Adrenal gland (tissue), 12 donors: ENCODE measurements around the gene LPIN1. TPM values are rescaled to one million over a fixed set of nuclear protein-coding genes. Genes with fewer than 3 reads are reported as not detected.

Source experiments
- DNase-seq, 7 donors: peaks; one replicate each; pipeline ENCODE4 v3.0.0-alpha.2; 2019 to 2020
- H3K27ac ChIP-seq, 5 donors: fragments of 200-600 bp; sonication (generic) in 4 of 5; 1 replicate in 3 of 5; 2 replicates in 2 of 5; pipeline versions ENCODE4 v1.5.1 to v1.8.0; 2016 to 2020; ENCODE audit warnings: mild to moderate bottlenecking in 1 of 5
- H3K27me3 ChIP-seq: fragments of 200-600 bp; 2 replicates; pipeline ENCODE4 v1.8.0; 2021
- H3K36me3 ChIP-seq, 2 donors: fragments of 200-600 bp; replicated peaks in 1 of 2; 1 replicate in 1 of 2; 2 replicates in 1 of 2; pipeline versions ENCODE4 v1.5.1 to v1.8.0; 2018 to 2022
- H3K4me1 ChIP-seq, 2 donors: fragments of 200-600 bp; replicated peaks in 1 of 2; 1 replicate in 1 of 2; 2 replicates in 1 of 2; pipeline versions ENCODE4 v1.5.1 to v1.8.0; 2018 to 2021
- H3K4me3 ChIP-seq, 4 donors: fragments of 200-600 bp; sonication (generic) in 3 of 4; one replicate each; pipeline ENCODE4 v1.5.1; 2016 to 2018
- H3K9me3 ChIP-seq, 3 donors: fragments of 200-600 bp; sonication (generic) in 1 of 3; replicated peaks in 1 of 3; 1 replicate in 2 of 3; 2 replicates in 1 of 3; pipeline versions ENCODE4 v1.5.1 to v1.8.0; 2016 to 2021
- POLR2A ChIP-seq, 2 donors: fragments of 450-650 bp; IDR thresholded peaks; one replicate each; pipeline ENCODE4 v1.6.1; 2017; ENCODE audit warnings: antibody characterized with exemption in 2 of 2, mild to moderate bottlenecking in 2 of 2, moderate library complexity in 1 of 2
- WGBS, 4 donors: extraction: QIAGEN DNeasy Blood & Tissue Kit in 2 of 4; methylation state at CpG; one replicate each; pipeline versions ENCODE4 v1.1.5 to v1.1.7; 2013 to 2017; 5-methylcytosine and 5-hydroxymethylcytosine counted together
- intact Hi-C, 2 donors: fragments of 100-400 bp; cut with DNase I; formaldehyde crosslinking; loops; one replicate each; pipeline versions ENCODE4 v1.14.1 to v1.15.0; 2022 to 2023
- polyA plus RNA-seq, 3 donors: library from polyadenylated mRNA; stranded (reverse); fragments of 200-250 nt in 2 of 3; fragments of 350-450 nt in 1 of 3; fragmentation: Illumina TruSeq in 1 of 3; extraction: RNeasy Lipid Tissue Mini Kit (QIAGEN cat#74804) in 1 of 3; gene quantifications; one replicate each; pipeline ENCODE4 v1.2.3, GENCODE V29; 2013 to 2014
- total RNA-seq, 9 donors: library from RNA; depleted of rRNA in 4 of 9; stranded (reverse); fragments of >200 nt in 4 of 9; fragments of 120-200 nt in 1 of 9; fragmentation: NEBNext Ultra II Directional in 1 of 9; extraction: Animal tissue kit (Norgen Biotek cat#: 25700) in 1 of 9; gene quantifications; one replicate each; pipeline versions ENCODE4 v1.1.0 to v1.2.4, GENCODE V29; 2013 to 2023
- TF ChIP-seq, protein P1 (sequence below), 6 experiments: fragments of 450-650 bp in 4 of 6; fragments of 200-600 bp in 2 of 6; sonication (generic) in 1 of 6; IDR thresholded peaks; 1 replicate in 5 of 6; 2 replicates in 1 of 6; pipeline versions ENCODE4 v1.5.1 to v1.8.0; 2016 to 2021; ENCODE audit warnings: antibody characterized with exemption in 6 of 6, mild to moderate bottlenecking in 2 of 6, moderate library complexity in 1 of 6
- donor health status: healthy with polysubstance abuse.
- donor health status: Bipolar disorder and iron deficiency.
- donor health status: DM: yes; HTN: yes; CAD: no.
- donor health status: DM: no; HTN: no; CAD: no.
- donor health status: DM: no; HTN: no; CAD: no.
- donor health status: DM: yes; HTN: yes; CAD: no.

The LPIN1 gene
- total and polyA plus RNA-seq, 12 donors: 17.0 to 58.5 (median 36.8) TPM

DNA sequence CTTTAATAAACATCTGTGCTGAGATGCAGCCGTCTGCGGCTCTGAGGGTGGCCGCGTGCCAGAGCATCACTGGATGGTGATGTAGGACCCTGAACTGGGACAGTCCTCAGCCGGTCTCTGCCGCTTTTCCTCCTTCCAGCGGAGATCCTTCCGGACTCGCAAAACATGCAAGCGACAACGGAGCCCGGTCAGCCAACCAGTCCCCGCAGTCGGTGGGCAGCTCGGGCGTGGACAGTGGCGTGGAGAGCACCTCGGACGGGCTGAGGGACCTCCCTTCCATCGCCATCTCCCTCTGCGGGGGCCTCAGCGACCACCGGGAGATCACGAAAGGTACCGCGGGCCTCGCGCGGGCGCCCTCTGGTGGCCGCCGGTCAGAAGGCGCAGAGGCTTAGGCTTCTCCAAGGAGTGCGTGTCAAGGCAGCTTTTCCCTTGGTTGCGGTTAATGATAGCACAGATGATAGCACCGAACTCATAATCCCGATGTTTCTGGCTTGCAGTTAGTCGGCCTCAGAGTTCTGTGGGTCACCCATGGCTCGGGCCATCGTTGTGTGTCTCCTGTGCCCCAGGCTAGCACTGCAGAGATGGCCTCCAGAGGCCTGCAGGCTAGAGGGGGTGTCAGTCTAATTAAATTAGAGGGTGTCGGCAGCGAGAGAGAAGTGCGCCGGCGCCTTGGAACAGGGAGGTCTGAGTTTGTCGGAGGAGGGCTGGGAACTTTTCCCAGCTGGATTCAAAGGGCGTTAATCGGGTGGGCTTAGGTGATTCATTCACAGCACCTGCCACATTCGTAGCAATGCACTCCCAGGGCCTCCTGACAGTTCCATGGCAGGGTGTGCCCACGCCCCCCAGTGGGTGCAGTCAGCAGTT is 38.5 kb downstream of the LPIN1 start:
- TF ChIP-seq POLR2A (IDR thresholded peaks at IDR 0.05): no peak
- TF ChIP-seq, protein P1, sequence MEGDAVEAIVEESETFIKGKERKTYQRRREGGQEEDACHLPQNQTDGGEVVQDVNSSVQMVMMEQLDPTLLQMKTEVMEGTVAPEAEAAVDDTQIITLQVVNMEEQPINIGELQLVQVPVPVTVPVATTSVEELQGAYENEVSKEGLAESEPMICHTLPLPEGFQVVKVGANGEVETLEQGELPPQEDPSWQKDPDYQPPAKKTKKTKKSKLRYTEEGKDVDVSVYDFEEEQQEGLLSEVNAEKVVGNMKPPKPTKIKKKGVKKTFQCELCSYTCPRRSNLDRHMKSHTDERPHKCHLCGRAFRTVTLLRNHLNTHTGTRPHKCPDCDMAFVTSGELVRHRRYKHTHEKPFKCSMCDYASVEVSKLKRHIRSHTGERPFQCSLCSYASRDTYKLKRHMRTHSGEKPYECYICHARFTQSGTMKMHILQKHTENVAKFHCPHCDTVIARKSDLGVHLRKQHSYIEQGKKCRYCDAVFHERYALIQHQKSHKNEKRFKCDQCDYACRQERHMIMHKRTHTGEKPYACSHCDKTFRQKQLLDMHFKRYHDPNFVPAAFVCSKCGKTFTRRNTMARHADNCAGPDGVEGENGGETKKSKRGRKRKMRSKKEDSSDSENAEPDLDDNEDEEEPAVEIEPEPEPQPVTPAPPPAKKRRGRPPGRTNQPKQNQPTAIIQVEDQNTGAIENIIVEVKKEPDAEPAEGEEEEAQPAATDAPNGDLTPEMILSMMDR (IDR thresholded peaks at IDR 0.05): peak; percentile 66 to 96 (median 78)
- Histone ChIP-seq H3K4me3 (no peak overlapping the region), H3K4me1 (no peaks in the 10 kb centered on the region), H3K27ac (no peak overlapping the region), H3K9me3 (no peaks in the 10 kb centered on the region), H3K36me3 (peaks cover 0 to 87% of the 10 kb centered on the region in 2 donors), H3K27me3 (no peaks in the 10 kb centered on the region)
- DNase-seq: peak in 6 of 7 donors; percentile 30 to 70 (median 46)
- intact Hi-C loops: no loop called here
- WGBS, 4 donors: 39 to 54% (median 40%) methylated on average over 25 to 50 of the region's 50 CpGs

DNA sequence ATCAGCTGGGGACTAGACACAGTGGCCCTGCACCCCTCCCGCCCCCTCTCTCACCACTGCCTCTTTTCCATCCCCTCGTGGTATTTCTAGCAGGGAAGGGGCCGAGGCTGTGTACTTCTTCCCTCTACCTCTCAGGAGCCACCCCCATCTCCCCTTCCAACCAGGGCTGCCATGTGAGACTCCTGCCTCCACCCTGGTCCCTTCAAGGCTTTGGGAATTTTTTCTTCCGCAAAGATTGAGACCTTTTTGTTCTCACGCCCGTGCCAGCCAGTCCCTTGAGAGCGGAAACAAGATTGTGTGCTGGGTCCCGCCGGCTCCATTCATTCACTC is 39.1 kb downstream of the LPIN1 start:
- peaks cover 0 to 87% of the 10 kb centered on the region in 2 donors for H3K36me3 ChIP-seq
- H3K27ac ChIP-seq: no peak overlapping the region
- DNase-seq: peak in 2 of 7 donors; percentile 12 to 50
- no peak overlapping the region for H3K4me3 ChIP-seq
- no peaks in the 10 kb centered on the region for H3K9me3 ChIP-seq
- intact Hi-C loops: no loop called here
- no peaks in the 10 kb centered on the region for H3K27me3 ChIP-seq
- no peaks in the 10 kb centered on the region for H3K4me1 ChIP-seq
- whole genome bisulfite sequencing, 4 donors: 91 to 96% (median 94%) methylated on average over 9 of the region's 9 CpGs
- TF ChIP-seq, protein P1 (IDR thresholded peaks at IDR 0.05): no peak
- TF ChIP-seq POLR2A (IDR thresholded peaks at IDR 0.05): no peak

DNA sequence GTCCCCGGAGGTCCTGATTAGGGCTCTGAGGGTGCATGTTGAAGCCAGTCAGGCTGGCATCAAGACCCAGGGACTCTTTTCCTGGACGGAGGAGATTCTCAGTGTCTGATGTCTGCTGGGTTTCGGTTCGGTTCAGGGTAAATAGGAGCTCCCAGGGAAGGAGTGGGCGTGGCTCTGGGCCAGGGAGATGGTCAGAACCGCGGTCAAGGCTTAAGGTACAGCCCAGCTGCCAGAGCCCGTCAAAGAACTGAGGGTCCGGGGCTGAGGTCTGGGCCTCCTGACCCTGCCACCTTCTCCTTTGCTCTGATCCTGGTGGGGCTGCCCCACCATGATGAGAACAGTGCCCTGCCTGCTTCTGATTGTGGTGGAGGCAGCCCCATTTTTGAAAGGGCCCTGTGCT is 39.8 kb downstream of the LPIN1 start:
- DNase-seq: peak in 1 of 7 donors; percentile 46
- intact Hi-C loops: no loop called here
- TF ChIP-seq POLR2A (IDR thresholded peaks at IDR 0.05): no peak
- TF ChIP-seq, protein P1 (IDR thresholded peaks at IDR 0.05): no peak
- WGBS, 4 donors: 88 to 100% (median 93%) methylated on average over 7 to 9 of the region's 9 CpGs
- Histone ChIP-seq H3K27ac (no peak overlapping the region), H3K9me3 (no peaks in the 10 kb centered on the region), H3K36me3 (peaks cover 0 to 86% of the 10 kb centered on the region in 2 donors), H3K27me3 (no peaks in the 10 kb centered on the region), H3K4me3 (no peak overlapping the region), H3K4me1 (no peaks in the 10 kb centered on the region)

DNA sequence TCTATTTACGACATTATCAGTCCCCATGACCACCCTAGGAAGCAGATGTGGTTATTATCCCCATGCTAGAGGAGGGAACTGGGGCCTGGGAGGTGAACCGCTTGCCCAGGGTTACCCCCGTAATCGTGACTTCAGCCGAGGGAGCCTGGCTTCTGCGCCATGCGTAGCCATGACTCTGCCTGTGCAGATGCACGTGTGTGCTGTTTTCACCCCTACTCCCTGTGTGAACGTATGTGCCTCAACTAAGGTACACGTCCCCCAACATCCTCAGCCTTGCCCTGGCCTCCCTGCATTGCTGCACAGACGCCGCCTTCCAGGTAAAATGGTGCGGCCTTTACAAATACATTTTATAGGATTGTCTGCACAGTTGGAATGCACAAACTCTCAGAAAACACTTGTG is 40.2 kb downstream of the LPIN1 start:
- Histone ChIP-seq H3K9me3 (no peaks in the 10 kb centered on the region), H3K4me3 (no peak overlapping the region), H3K36me3 (peaks cover 0 to 85% of the 10 kb centered on the region in 2 donors), H3K27me3 (no peaks in the 10 kb centered on the region), H3K27ac (no peak overlapping the region), H3K4me1 (no peaks in the 10 kb centered on the region)
- WGBS, 4 donors: 90 to 97% (median 94%) methylated on average over 6 to 13 of the region's 13 CpGs
- intact Hi-C loops: no loop called here
- no peak for TF ChIP-seq POLR2A (IDR thresholded peaks at IDR 0.05)
- TF ChIP-seq, protein P1 (IDR thresholded peaks at IDR 0.05): no peak
- DNase-seq: peak in 1 of 7 donors; percentile 45
